HCT116 (cell line): Measurements from ENCODE around the gene CTCF. TPM values are rescaled to one million over a fixed set of nuclear protein-coding genes. Genes with fewer than 3 reads are reported as not detected.

Experiments
- ATAC-seq: fragments of 200-7000 bp; cut with Tn5 transposase; 2 replicates; pipeline ENCODE4 v1.9.1; 2020; ENCODE audit warnings: mild to moderate bottlenecking, moderate library complexity
- BruUV-seq: library from RNA; stranded (reverse); fragments of 400-500 nt; replicated peaks from 2 replicates; lab custom pipeline; 2021; lab: Mats Ljungman, UMichigan
- CTCF ChIA-PET: fragments of 300-600 bp; sonication (Branson Sonifier 250); formaldehyde crosslinking; loops from one replicate; lab custom pipeline; 2021; ENCODE audit warnings: antibody characterized with exemption; lab: Charles Lee
- POLR2A ChIA-PET: fragments of 300-600, 350-600 bp; sonication (Branson Sonifier 250); formaldehyde crosslinking; loops from one replicate; lab custom pipeline; 2021; ENCODE audit warnings: antibody characterized with exemption; lab: Charles Lee
- RAD21 ChIA-PET, 2 experiments: fragments of 300-600 bp; sonication (Branson Sonifier 250); formaldehyde crosslinking; loops; one replicate each; lab custom pipeline; 2023; ENCODE audit warnings: low total read pairs in 2 of 2; ENCODE audit not compliant: uncharacterized antibody in 2 of 2, unreplicated experiment in 2 of 2, low non-redundant PET in 1 of 2; lab: Charles Lee
- DNase-seq: peaks from one replicate; pipeline ENCODE4 v3.0.0-alpha.2; 2010; ENCODE audit warnings: low read depth, low spot score
- H2AFZ ChIP-seq: fragments of 200-600 bp; shearing (Covaris generic), sonication (generic); 2 replicates; pipeline ENCODE4 v1.6.1; 2017; ENCODE audit warnings: low read depth, mixed run types, mixed read lengths, antibody characterized with exemption, low read length; ENCODE audit not compliant: poor library complexity, severe bottlenecking
- H3K27ac ChIP-seq: 2 replicates; pipeline ENCODE4 v1.5.1; 2012; ENCODE audit warnings: low read depth, low read length
- H3K27me3 ChIP-seq: fragments of 200-600 bp; sonication (generic); 2 replicates; pipeline ENCODE4 v1.6.1; 2016; ENCODE audit warnings: mixed run types, low read length, mixed read lengths; ENCODE audit not compliant: insufficient read depth
- H3K36me3 ChIP-seq, 2 experiments: fragments of 200-500 bp in 1 of 2; fragments of 200-600 bp in 1 of 2; sonication (Bioruptor generic) in 1 of 2; sonication (generic) in 1 of 2; 2 replicates each; pipeline versions ENCODE4 v1.5.1 to v1.6.1; 2014 to 2016; ENCODE audit warnings: low read length in 2 of 2, inconsistent platforms in 1 of 2, mixed read lengths in 1 of 2, mixed run types in 1 of 2; ENCODE audit not compliant: insufficient read depth in 2 of 2, control insufficient read depth in 1 of 2
- H3K4me1 ChIP-seq, 2 experiments: fragments of 200-600 bp in 1 of 2; sonication (generic) in 1 of 2; 2 replicates each; pipeline versions ENCODE4 v1.5.1 to v1.6.1; 2012 to 2017; ENCODE audit warnings: low read length in 2 of 2, inconsistent platforms in 1 of 2, mild to moderate bottlenecking in 1 of 2, mixed read lengths in 1 of 2, mixed run types in 1 of 2, moderate library complexity in 1 of 2; ENCODE audit not compliant: insufficient read depth in 2 of 2, control insufficient read depth in 1 of 2
- H3K4me2 ChIP-seq: fragments of 200-600 bp; sonication (generic); 2 replicates; pipeline ENCODE4 v1.6.1; 2017; ENCODE audit warnings: mixed run types, low read length, mixed read lengths
- H3K4me3 ChIP-seq, 2 experiments: fragments of 200-600 bp in 1 of 2; sonication (generic) in 1 of 2; replicated peaks in 1 of 2; 2 replicates each; pipeline ENCODE4 v1.5.1; 2011 to 2016; ENCODE audit warnings: low read length in 2 of 2, control low read depth in 1 of 2, low read depth in 1 of 2, mild to moderate bottlenecking in 1 of 2, mixed read lengths in 1 of 2, mixed run types in 1 of 2
- H3K79me2 ChIP-seq: fragments of 200-600 bp; sonication (generic); 2 replicates; pipeline ENCODE4 v1.6.1; 2017; ENCODE audit warnings: mild to moderate bottlenecking, mixed run types, low read length, moderate library complexity, mixed read lengths; ENCODE audit not compliant: insufficient read depth
- H3K9ac ChIP-seq: fragments of 200-600 bp; sonication (generic); 2 replicates; pipeline ENCODE4 v1.6.1; 2016; ENCODE audit warnings: low read length, mixed read lengths
- H3K9me2 ChIP-seq: fragments of 200-600 bp; sonication (generic), shearing (Covaris generic); 2 replicates; pipeline ENCODE4 v1.6.1; 2017; ENCODE audit warnings: mixed run types, mild to moderate bottlenecking, moderate library complexity; ENCODE audit not compliant: insufficient read depth
- H3K9me3 ChIP-seq, 2 experiments: fragments of 200-500 bp in 1 of 2; fragments of 200-600 bp in 1 of 2; sonication (Bioruptor generic) in 1 of 2; sonication (generic) in 1 of 2; 2 replicates each; pipeline ENCODE4 v1.6.1; 2014 to 2017; ENCODE audit warnings: low read length in 2 of 2, mixed read lengths in 2 of 2, inconsistent platforms in 1 of 2, low read depth in 1 of 2, mild to moderate bottlenecking in 1 of 2, mixed run types in 1 of 2, moderate library complexity in 1 of 2; ENCODE audit not compliant: control insufficient read depth in 1 of 2, insufficient read depth in 1 of 2
- H4K20me1 ChIP-seq: fragments of 200-600 bp; sonication (generic), shearing (Covaris generic); 2 replicates; pipeline ENCODE4 v1.6.1; 2017; ENCODE audit warnings: mixed run types, mild to moderate bottlenecking, moderate library complexity; ENCODE audit not compliant: insufficient read depth
- CEBPB ChIP-seq: IDR thresholded peaks from 2 replicates; pipeline ENCODE4 v1.6.1; 2012; ENCODE audit warnings: low read depth
- EGR1 ChIP-seq: IDR thresholded peaks from 2 replicates; pipeline ENCODE4 v1.6.1; 2012; ENCODE audit warnings: low read depth
- EZH2phosphoT487 ChIP-seq: fragments of 200-600 bp; IDR thresholded peaks from 2 replicates; pipeline ENCODE4 v1.6.1; 2018; ENCODE audit warnings: antibody characterized with exemption, borderline replicate concordance
- JUND ChIP-seq: IDR thresholded peaks from 2 replicates; pipeline ENCODE4 v1.6.1; 2012
- POLR2A ChIP-seq: IDR thresholded peaks from 2 replicates; pipeline ENCODE4 v1.7.0; 2011; ENCODE audit warnings: borderline replicate concordance; ENCODE audit not compliant: insufficient read depth, insufficient read length; ENCODE audit errors: extremely low read depth
- POLR2AphosphoS5 ChIP-seq: IDR thresholded peaks from 2 replicates; pipeline ENCODE4 v1.6.1; 2011; ENCODE audit warnings: mild to moderate bottlenecking, low read depth, low read length, moderate library complexity
- RAD21 ChIP-seq: IDR thresholded peaks from 2 replicates; pipeline ENCODE4 v1.6.1; 2012; ENCODE audit warnings: low read depth, mild to moderate bottlenecking
- SP1 ChIP-seq: IDR thresholded peaks from 2 replicates; pipeline ENCODE4 v1.6.1; 2012; ENCODE audit warnings: low read depth
- SRF ChIP-seq: IDR thresholded peaks from 2 replicates; pipeline ENCODE4 v1.6.1; 2012; ENCODE audit warnings: low read depth
- YY1 ChIP-seq: IDR thresholded peaks from 2 replicates; pipeline ENCODE4 v1.6.1; 2011; ENCODE audit warnings: low read length, low read depth, moderate library complexity, mild to moderate bottlenecking; ENCODE audit not compliant: insufficient replicate concordance; ENCODE audit errors: extremely low read depth
- ZFX ChIP-seq: fragments of 450-650 bp; IDR thresholded peaks from 2 replicates; pipeline ENCODE4 v1.6.1; 2017
- ZNF274 ChIP-seq: fragments of 200-500 bp; sonication (Bioruptor generic); IDR thresholded peaks from 2 replicates; pipeline ENCODE4 v1.6.1; 2014; ENCODE audit warnings: mild to moderate bottlenecking, low read depth, low read length, inconsistent platforms
- intact Hi-C: fragments of 100-400 bp; cut with micrococcal nuclease; formaldehyde crosslinking; loops from 2 replicates; pipeline ENCODE4 v1.10.0; 2022
- total RNA-seq: library from RNA; stranded (reverse); gene quantifications from one replicate; pipeline ENCODE4 v1.2.1, GENCODE V29; 2021; ENCODE audit not compliant: unreplicated experiment
- TF ChIP-seq, protein P1 (sequence below): IDR thresholded peaks from 2 replicates; pipeline ENCODE4 v1.6.1; 2011; ENCODE audit warnings: mild to moderate bottlenecking, low read length, moderate library complexity; ENCODE audit not compliant: insufficient replicate concordance; ENCODE audit errors: extremely low read depth
- TF ChIP-seq, protein P2 (sequence below): IDR thresholded peaks from 2 replicates; pipeline ENCODE4 v1.6.1; 2012
- TF ChIP-seq, protein P3 (sequence below), 3 experiments: fragments of 200-600 bp in 1 of 3; sonication (generic) in 1 of 3; IDR thresholded peaks in 2 of 3; conservative IDR thresholded peaks in 1 of 3; 2 replicates each; pipeline ENCODE4 v1.5.1; 2012 to 2017; ENCODE audit warnings: low read depth in 2 of 3, low read length in 2 of 3, antibody characterized with exemption in 1 of 3, borderline replicate concordance in 1 of 3, control low read depth in 1 of 3, mild to moderate bottlenecking in 1 of 3, mixed read lengths in 1 of 3, mixed run types in 1 of 3, moderate library complexity in 1 of 3; ENCODE audit not compliant: insufficient read depth in 1 of 3
- TF ChIP-seq, protein P4 (sequence below): IDR thresholded peaks from 2 replicates; pipeline ENCODE4 v1.6.1; 2012

CTCF gene
- total RNA-seq, 1 experiment from 2014 or later, result 48.3 TPM

DNA sequence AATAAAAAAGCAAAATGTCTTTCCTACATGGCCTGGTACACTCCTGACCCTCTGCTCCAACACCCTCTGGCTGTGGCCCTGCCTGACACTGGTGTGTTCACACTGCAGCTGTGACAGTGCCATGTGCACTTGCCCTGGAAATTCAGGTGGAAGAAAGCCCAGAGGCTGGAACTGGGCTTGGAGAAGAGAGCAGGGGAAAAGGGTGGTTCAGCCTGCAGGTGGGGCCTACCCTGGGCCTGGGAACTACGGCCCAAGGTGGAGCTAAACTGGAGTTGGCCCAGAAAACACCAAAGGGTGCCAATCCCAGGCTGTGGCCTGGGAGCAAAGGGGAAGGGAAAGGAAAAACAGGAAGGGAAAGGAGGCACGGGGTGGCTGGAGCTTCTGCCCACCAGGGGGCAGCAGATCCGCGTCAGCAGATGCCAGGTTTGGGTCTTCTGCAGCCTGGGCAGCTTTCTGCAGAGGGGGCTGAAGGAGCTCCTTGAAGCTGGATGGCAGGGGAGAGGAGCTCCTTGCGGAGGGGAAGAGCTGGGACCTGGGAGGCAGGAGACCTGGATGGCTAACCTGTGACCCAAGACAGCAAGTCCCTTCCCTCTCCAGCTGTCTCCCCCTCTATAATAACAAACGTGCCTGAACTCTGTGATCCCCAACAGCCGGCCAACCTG lies 15.4 kb upstream of the CTCF start:
- no peaks in the 10 kb centered on the region for H3K27me3 ChIP-seq
- peaks cover 0 to 13% of the 10 kb centered on the region in 2 experiments; a peak in 2 of 4 replicates for H3K4me1 ChIP-seq
- TF ChIP-seq, protein P1, sequence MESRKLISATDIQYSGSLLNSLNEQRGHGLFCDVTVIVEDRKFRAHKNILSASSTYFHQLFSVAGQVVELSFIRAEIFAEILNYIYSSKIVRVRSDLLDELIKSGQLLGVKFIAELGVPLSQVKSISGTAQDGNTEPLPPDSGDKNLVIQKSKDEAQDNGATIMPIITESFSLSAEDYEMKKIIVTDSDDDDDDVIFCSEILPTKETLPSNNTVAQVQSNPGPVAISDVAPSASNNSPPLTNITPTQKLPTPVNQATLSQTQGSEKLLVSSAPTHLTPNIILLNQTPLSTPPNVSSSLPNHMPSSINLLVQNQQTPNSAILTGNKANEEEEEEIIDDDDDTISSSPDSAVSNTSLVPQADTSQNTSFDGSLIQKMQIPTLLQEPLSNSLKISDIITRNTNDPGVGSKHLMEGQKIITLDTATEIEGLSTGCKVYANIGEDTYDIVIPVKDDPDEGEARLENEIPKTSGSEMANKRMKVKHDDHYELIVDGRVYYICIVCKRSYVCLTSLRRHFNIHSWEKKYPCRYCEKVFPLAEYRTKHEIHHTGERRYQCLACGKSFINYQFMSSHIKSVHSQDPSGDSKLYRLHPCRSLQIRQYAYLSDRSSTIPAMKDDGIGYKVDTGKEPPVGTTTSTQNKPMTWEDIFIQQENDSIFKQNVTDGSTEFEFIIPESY, result no peak
- TF ChIP-seq, protein P2, sequence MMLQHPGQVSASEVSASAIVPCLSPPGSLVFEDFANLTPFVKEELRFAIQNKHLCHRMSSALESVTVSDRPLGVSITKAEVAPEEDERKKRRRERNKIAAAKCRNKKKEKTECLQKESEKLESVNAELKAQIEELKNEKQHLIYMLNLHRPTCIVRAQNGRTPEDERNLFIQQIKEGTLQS, result no peak
- TF ChIP-seq, protein P3, sequence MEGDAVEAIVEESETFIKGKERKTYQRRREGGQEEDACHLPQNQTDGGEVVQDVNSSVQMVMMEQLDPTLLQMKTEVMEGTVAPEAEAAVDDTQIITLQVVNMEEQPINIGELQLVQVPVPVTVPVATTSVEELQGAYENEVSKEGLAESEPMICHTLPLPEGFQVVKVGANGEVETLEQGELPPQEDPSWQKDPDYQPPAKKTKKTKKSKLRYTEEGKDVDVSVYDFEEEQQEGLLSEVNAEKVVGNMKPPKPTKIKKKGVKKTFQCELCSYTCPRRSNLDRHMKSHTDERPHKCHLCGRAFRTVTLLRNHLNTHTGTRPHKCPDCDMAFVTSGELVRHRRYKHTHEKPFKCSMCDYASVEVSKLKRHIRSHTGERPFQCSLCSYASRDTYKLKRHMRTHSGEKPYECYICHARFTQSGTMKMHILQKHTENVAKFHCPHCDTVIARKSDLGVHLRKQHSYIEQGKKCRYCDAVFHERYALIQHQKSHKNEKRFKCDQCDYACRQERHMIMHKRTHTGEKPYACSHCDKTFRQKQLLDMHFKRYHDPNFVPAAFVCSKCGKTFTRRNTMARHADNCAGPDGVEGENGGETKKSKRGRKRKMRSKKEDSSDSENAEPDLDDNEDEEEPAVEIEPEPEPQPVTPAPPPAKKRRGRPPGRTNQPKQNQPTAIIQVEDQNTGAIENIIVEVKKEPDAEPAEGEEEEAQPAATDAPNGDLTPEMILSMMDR (IDR thresholded peaks at IDR 0.05 in 2 of 3, conservative IDR thresholded peaks at IDR 0.05 in 1 of 3; ENCODE audit: borderline replicate concordance in 1 of 3, insufficient read depth in 1 of 3, low read depth in 2 of 3, low read length in 2 of 3), result peak; percentile 89 to 95 (median 90)
- TF ChIP-seq SRF (no peak), JUND (no peak), RAD21 (peak; percentile 92), CEBPB (no peak), YY1 (peak; percentile 44), ZNF274 (no peak), POLR2AphosphoS5 (0 out of 2 replicates have a peak, but pooled peaks have one; percentile 10), SP1 (no peak), ZFX (no peak), POLR2A (no peak), EGR1 (no peak), EZH2phosphoT487 (no peak)
- TF ChIP-seq, protein P4, sequence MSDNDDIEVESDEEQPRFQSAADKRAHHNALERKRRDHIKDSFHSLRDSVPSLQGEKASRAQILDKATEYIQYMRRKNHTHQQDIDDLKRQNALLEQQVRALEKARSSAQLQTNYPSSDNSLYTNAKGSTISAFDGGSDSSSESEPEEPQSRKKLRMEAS, result no peak
- peak; percentile 74 for ATAC-seq
- H3K4me3 ChIP-seq, result no peak overlapping the region
- H3K9me2 ChIP-seq, result no peaks in the 10 kb centered on the region
- intact Hi-C loops, result loop anchor here (1.0 kb wide), 3 partner anchors 53 to 121 kb away; no protein-coding TSS in a partner anchor
- no peak overlapping the region for H2AFZ ChIP-seq
- no peak overlapping the region for H3K9ac ChIP-seq
- POLR2A ChIA-PET, result interaction anchor here (0.8 to 1.4 kb wide), 2 partner anchors 9 to 15 kb away, joined by 4 to 5 read pairs; partner anchors contain the start of gene CTCF
- 0 out of 2 replicates have a peak overlapping the region, but pooled peaks have one; percentile 6 for H3K4me2 ChIP-seq
- no peaks in the 10 kb centered on the region for H3K9me3 ChIP-seq
- BruUV-seq, result no TSS peak
- CTCF ChIA-PET, result interaction anchor here (0.7 to 2.5 kb wide), 14 partner anchors 10 to 270 kb away, joined by 3 to 21 read pairs (median 6); partner anchors contain the start of genes ACD, C16orf86, CARMIL2 and CTCF
- RAD21 ChIA-PET, result interaction anchor here in 1 of 2 experiments (1.2 kb wide), 1 partner anchor 15 kb away, joined by 4 read pairs; the partner anchor contains the start of gene CTCF
- H3K79me2 ChIP-seq, result no peaks in the 10 kb centered on the region
- peaks cover 5 to 6% of the 10 kb centered on the region in 2 experiments for H3K36me3 ChIP-seq
- H4K20me1 ChIP-seq, result no peaks in the 10 kb centered on the region
- peak overlapping the region; percentile 25; the same call in 1 of the 2 replicates for H3K27ac ChIP-seq
- peak; percentile 34 for DNase-seq
